ENCODE results near the gene EBF3.

The EBF3 gene

GRCh38 chr10:129942936-129943715 lies 20.9 kb downstream of the EBF3 start:
- no peak for DNase-seq

- no peak for DNase-seq
These were observed 21.7 kb downstream of the EBF3 start for GRCh38 chr10:129942391-129942790.

GRCh38 chr10:129942019-129942277 lies 22.1 kb downstream of the EBF3 start:
- DNase-seq, result no peak

- no peak for DNase-seq
These were observed 22.7 kb downstream of the EBF3 start for GRCh38 chr10:129941199-129942018.

- DNase-seq, result no peak
These were observed 23.4 kb downstream of the EBF3 start for GRCh38 chr10:129940617-129941198.

DNA sequence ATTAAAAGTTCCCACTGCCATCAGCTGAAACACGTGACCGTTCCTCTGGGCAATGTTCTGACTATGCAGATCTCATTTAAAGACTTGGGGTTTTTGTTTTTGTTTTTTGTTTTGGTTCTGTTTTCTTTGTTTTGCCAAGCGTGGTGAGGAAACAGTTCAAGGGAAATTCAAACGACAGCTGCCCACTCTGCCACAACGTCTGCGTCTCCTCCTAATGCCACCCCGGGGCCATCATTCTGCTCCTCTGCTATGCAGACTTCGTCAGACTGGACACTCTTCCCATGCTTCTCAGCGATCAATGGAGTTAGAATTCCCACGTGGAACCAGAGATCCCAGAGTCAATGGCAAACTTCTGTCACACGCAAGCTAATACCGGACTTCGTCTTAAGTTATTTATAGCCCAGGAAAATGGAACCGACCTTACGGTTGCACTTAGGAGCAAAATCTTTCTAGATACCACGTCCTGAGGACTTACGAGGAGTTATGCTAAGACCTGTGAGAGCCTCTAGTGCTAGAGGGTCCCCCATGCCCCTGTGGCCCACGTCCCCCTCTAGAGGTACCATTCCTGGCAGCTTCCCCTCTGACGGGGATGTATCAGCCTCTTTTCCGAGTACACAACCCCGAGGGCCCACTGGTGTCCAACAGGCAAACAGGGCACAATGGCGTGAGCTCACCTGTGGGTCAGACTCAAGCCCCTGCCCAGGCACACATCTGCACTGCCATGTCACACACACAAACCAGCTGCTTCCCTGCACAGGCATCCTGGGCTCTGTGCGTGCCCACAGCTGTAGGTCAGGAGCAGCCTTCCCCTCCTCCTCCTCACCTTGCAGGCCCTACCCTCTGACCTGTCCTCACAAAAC lies 24.4 kb downstream of the EBF3 start:
- DNase-seq, result no peak

DNA sequence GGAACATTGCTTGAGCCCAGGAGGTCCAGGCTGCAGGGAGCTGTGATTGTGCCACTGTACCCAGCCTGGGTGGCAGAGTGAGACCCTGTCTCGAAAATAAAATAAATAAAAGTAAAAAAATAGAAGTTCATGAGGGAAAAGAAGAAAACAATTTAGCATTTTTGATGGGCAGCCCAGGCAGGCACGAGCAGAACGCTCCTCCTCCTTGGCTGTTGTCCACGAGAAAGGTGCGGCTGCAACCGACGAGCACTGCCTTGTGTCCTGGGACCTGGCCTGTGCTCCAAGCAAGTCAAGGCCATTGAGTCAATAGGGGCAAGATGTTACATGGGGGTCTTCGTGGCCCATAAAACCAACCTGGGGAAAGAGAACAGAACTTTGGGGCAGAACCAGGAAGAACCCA lies 25.6 kb downstream of the EBF3 start:
- DNase-seq, result no peak

DNA sequence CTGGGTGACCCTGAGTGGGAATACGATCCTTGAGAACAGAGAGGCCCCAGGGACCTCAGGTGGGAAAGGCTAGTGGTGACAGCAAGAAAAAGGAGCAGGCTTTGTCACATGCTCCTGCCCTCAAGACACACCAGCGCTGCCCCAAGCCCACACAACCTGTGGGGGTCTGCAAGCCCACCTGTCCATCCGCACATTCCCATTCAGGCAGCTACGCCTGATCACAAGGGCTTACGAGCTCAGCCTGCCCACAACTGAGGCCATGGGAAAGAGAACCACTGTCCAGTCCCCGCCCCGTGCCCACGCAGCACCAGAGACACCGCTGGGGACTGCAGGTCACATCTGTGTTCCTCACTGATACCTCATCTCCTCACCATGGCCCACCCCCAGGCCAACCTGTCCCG lies 26.7 kb downstream of the EBF3 start:
- DNase-seq, result no peak

GRCh38 chr10:129936923-129937300 lies 27.2 kb downstream of the EBF3 start:
- no peak for DNase-seq

DNA sequence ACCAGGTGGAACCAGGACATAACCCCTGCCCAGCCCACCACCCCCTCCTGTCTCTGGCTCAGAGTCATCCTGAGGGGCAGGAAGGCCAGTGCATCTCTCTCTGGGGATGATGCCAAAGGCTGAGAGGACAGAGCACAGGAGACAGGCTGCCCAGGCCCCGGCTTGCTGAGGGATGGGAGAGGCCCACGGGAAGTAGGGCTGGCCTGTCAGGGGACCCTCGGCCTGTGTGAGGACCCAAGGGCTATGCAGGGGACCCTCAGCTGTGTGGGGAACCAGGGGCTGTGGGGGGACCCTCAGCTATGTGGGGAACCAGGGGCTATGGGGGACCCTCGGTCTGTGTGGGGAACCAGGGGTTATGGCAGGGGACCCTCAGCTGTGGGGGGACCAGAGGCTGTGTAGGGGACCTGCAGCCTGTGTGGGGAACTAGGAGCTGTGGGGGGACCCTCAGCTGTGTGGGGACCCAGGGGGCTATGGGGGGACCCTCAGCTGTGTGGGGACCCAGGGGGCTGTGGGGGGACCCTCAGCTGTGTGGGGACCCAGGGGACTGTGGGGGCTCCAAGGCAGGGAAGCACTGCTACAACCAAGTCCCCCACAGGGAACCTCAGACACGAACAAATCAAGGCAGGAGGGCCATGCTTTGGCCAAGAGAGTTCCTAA lies 27.7 kb downstream of the EBF3 start:
- no peak for DNase-seq

GRCh38 chr10:129935867-129936152 lies 28.3 kb downstream of the EBF3 start:
- no peak for DNase-seq

GRCh38 chr10:129935102-129935866 lies 28.8 kb downstream of the EBF3 start:
- no peak for DNase-seq

DNA sequence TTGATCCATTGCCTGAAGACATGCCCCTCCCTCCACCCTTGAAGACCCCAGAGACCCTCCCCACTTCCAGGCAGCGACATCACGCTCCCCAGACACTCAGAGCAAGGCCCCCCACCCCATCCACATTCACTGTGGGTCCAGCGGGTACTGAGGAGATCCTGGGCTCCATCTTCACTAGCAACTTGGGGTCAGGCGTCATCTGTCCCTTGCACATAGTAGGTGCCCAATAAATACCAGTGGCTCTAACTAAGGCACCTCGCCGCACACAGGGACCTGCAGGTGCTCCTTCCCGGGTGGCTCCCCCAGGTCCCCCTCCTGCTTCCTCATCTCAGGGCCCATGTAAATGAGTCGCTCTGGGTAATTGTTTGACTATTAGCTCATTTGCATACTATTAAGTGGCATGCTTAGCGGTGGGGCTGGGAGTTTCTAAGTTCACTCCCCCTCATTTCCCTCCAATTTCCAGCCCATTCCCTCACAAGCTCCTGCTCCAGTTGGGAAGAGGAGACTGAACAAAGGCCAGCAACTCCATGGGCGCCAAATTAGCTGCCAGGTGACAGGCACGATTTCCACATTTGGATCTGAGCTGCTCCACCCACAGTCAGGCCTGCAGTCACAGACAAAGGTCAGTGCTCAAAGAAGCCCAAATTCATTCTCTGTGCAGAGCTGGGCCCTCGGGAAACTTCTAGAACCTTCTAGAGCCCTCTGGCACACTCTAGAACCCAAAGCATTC lies 29.7 kb downstream of the EBF3 start:
- no peak for DNase-seq

- no peak for DNase-seq
These were observed 30.5 kb downstream of the EBF3 start for GRCh38 chr10:129933456-129934092.

GRCh38 chr10:129932751-129933433 lies 31.2 kb downstream of the EBF3 start:
- DNase-seq, result no peak

GRCh38 chr10:129932182-129932581 lies 31.9 kb downstream of the EBF3 start:
- DNase-seq, result no peak

GRCh38 chr10:129929343-129930292 lies 34.5 kb downstream of the EBF3 start:
- DNase-seq, result no peak

GRCh38 chr10:129927351-129928120 lies 36.5 kb downstream of the EBF3 start:
- DNase-seq, result no peak
